ENCODE data around the gene GRIK4.

DNA sequence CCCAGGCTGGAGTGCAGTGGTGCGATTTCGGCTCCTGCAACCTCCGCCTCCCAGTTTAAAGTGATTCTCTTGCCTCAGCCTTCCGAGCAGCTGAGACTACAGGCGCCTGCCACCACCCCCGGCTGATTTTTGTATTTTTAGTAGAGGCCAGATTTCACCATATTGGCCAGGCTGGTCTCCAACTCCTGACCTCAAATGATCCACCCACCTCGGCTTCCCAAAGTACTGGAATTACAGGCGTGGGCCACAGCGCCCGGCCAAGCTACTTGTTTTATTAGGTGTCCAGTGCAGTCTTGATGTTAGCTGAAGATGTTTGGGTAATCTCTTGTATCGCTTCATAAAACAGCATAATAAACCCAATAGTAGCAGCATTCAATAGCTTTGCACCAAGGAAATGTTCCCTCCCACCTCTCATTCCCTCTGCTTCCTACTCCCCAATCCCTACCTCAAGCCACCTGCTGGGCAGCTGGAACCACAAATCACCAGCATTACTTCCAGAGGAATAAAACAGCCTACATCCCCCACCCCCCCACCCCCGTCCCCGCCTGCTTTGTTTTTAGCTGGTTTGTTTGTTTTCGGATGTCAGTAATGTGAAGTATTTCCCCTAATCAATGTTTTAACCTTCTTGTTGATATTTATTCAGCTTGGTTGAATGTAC lies 11.0 kb upstream of the GRIK4 start:
- TF ChIP-seq, protein P1, sequence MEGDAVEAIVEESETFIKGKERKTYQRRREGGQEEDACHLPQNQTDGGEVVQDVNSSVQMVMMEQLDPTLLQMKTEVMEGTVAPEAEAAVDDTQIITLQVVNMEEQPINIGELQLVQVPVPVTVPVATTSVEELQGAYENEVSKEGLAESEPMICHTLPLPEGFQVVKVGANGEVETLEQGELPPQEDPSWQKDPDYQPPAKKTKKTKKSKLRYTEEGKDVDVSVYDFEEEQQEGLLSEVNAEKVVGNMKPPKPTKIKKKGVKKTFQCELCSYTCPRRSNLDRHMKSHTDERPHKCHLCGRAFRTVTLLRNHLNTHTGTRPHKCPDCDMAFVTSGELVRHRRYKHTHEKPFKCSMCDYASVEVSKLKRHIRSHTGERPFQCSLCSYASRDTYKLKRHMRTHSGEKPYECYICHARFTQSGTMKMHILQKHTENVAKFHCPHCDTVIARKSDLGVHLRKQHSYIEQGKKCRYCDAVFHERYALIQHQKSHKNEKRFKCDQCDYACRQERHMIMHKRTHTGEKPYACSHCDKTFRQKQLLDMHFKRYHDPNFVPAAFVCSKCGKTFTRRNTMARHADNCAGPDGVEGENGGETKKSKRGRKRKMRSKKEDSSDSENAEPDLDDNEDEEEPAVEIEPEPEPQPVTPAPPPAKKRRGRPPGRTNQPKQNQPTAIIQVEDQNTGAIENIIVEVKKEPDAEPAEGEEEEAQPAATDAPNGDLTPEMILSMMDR (IDR thresholded peaks at IDR 0.05; ENCODE audit: low read depth, low read length, missing input control), result no peak
- TF ChIP-seq, protein P2, sequence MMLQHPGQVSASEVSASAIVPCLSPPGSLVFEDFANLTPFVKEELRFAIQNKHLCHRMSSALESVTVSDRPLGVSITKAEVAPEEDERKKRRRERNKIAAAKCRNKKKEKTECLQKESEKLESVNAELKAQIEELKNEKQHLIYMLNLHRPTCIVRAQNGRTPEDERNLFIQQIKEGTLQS (IDR thresholded peaks at IDR 0.05), result no peak
- TF ChIP-seq JUND (IDR thresholded peaks at IDR 0.05) (no peak), EGR1 (IDR thresholded peaks at IDR 0.05; ENCODE audit: low read depth in 2 of 2) (no peak), NR2F2 (IDR thresholded peaks at IDR 0.05) (no peak), RAD21 (IDR thresholded peaks at IDR 0.05) (no peak), SP1 (IDR thresholded peaks at IDR 0.05) (no peak)

Data from liver (tissue), 3 donors.